H1 (cell line): ENCODE data around the gene ATG16L1. TPM values are rescaled to one million over a fixed set of nuclear protein-coding genes. Genes with fewer than 3 reads are reported as not detected.

Experiments used
- CEBPB ChIP-seq: IDR thresholded peaks from 2 replicates; pipeline ENCODE4 v1.6.1; 2012; ENCODE audit warnings: low read depth, low read length
- KDM4A ChIP-seq: IDR thresholded peaks from one replicate; pipeline ENCODE4 v1.7.1; 2012; ENCODE audit warnings: low read depth, mild to moderate bottlenecking, moderate library complexity, low read length, inconsistent platforms; ENCODE audit not compliant: severe bottlenecking
- KDM5A ChIP-seq: fragments of 200-600 bp; IDR thresholded peaks from 2 replicates; pipeline ENCODE4 v1.7.1; 2012; ENCODE audit warnings: mild to moderate bottlenecking, low read length, inconsistent platforms, mixed read lengths
- POLR2A ChIP-seq, 2 experiments: IDR thresholded peaks; 1 replicate in 1 of 2; 2 replicates in 1 of 2; pipeline ENCODE4 v1.6.1; 2011; ENCODE audit warnings: low read depth in 2 of 2, low read length in 2 of 2, mild to moderate bottlenecking in 2 of 2; ENCODE audit errors: control extremely low read depth in 1 of 2
- RFX5 ChIP-seq: IDR thresholded peaks from 2 replicates; pipeline ENCODE4 v1.6.1; 2011; ENCODE audit warnings: low read depth, low read length, improper control_type of control experiment, borderline replicate concordance
- SIRT6 ChIP-seq: IDR thresholded peaks from one replicate; pipeline ENCODE4 v1.7.1; 2012; ENCODE audit warnings: low read length, inconsistent platforms
- TAF1 ChIP-seq: IDR thresholded peaks from 2 replicates; pipeline ENCODE4 v1.6.1; 2011; ENCODE audit warnings: mild to moderate bottlenecking, low read depth, low read length
- polyA plus RNA-seq, 7 experiments: library from polyadenylated mRNA; depleted of rRNA in 3 of 7; stranded (reverse) in 5 of 7; unstranded in 2 of 7; fragments of >200 nt in 5 of 7; fragments of 200-250 nt in 2 of 7; gene quantifications; 1 replicate in 5 of 7; 2 replicates in 1 of 7; 4 replicates in 1 of 7; pipeline versions ENCODE4 v1.2.1 to v1.2.3, GENCODE V29; 2011 to 2013; ENCODE audit warnings: missing spikeins in 2 of 7, mixed read lengths in 2 of 7
- total RNA-seq: library from RNA; stranded (reverse); fragmentation: NEBNext Ultra II Directional; extraction: Animal tissue kit (Norgen Biotek cat#: 25700); gene quantifications from 2 replicates; pipeline ENCODE4 v1.2.1, GENCODE V29; 2021
- TF ChIP-seq, protein P1 (sequence below): fragments of 300-600 bp; sonication (generic); IDR thresholded peaks from 2 replicates; pipeline ENCODE4 v1.7.1; 2012; ENCODE audit warnings: low read length, moderate library complexity, mild to moderate bottlenecking, inconsistent platforms; ENCODE audit not compliant: insufficient replicate concordance
- TF ChIP-seq, protein P2 (sequence below): IDR thresholded peaks from 2 replicates; pipeline ENCODE4 v1.6.1; 2011; ENCODE audit warnings: low read length, improper control_type of control experiment

The ATG16L1 gene
- total and polyA plus RNA-seq, 2 of the 8 experiments (the other 6 are each of a cell fraction or from before 2014, with no cell fraction given): 18.3 to 31.0 TPM

DNA sequence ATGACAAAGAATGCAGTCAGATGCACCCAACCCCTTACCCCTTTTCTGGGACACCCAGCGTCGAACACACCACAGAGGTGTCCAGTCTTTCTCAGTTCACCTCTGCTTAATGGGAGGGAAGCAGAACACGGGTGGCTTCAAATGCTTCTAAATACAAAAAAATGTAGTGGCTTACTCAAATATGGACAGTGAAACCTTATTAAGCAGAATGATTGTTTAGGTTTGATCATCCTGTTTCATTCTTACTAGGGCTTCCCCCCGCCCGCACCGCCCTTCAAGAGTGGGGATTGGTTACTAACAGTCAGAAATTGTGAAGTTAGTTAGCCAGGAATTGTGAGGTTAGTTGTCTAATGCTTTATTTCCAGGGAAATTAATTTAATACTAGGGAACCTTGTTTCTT lies 21.6 kb downstream of the ATG16L1 start (continued):
- TF ChIP-seq KDM5A (no peak), CEBPB (no peak), POLR2A (IDR thresholded peaks at IDR 0.05; ENCODE audit: control extremely low read depth in 1 of 2, low read depth in 2 of 2, low read length in 2 of 2) (no peak), KDM4A (no peak), RFX5 (no peak), SIRT6 (no peak), TAF1 (no peak)
- TF ChIP-seq, protein P1, sequence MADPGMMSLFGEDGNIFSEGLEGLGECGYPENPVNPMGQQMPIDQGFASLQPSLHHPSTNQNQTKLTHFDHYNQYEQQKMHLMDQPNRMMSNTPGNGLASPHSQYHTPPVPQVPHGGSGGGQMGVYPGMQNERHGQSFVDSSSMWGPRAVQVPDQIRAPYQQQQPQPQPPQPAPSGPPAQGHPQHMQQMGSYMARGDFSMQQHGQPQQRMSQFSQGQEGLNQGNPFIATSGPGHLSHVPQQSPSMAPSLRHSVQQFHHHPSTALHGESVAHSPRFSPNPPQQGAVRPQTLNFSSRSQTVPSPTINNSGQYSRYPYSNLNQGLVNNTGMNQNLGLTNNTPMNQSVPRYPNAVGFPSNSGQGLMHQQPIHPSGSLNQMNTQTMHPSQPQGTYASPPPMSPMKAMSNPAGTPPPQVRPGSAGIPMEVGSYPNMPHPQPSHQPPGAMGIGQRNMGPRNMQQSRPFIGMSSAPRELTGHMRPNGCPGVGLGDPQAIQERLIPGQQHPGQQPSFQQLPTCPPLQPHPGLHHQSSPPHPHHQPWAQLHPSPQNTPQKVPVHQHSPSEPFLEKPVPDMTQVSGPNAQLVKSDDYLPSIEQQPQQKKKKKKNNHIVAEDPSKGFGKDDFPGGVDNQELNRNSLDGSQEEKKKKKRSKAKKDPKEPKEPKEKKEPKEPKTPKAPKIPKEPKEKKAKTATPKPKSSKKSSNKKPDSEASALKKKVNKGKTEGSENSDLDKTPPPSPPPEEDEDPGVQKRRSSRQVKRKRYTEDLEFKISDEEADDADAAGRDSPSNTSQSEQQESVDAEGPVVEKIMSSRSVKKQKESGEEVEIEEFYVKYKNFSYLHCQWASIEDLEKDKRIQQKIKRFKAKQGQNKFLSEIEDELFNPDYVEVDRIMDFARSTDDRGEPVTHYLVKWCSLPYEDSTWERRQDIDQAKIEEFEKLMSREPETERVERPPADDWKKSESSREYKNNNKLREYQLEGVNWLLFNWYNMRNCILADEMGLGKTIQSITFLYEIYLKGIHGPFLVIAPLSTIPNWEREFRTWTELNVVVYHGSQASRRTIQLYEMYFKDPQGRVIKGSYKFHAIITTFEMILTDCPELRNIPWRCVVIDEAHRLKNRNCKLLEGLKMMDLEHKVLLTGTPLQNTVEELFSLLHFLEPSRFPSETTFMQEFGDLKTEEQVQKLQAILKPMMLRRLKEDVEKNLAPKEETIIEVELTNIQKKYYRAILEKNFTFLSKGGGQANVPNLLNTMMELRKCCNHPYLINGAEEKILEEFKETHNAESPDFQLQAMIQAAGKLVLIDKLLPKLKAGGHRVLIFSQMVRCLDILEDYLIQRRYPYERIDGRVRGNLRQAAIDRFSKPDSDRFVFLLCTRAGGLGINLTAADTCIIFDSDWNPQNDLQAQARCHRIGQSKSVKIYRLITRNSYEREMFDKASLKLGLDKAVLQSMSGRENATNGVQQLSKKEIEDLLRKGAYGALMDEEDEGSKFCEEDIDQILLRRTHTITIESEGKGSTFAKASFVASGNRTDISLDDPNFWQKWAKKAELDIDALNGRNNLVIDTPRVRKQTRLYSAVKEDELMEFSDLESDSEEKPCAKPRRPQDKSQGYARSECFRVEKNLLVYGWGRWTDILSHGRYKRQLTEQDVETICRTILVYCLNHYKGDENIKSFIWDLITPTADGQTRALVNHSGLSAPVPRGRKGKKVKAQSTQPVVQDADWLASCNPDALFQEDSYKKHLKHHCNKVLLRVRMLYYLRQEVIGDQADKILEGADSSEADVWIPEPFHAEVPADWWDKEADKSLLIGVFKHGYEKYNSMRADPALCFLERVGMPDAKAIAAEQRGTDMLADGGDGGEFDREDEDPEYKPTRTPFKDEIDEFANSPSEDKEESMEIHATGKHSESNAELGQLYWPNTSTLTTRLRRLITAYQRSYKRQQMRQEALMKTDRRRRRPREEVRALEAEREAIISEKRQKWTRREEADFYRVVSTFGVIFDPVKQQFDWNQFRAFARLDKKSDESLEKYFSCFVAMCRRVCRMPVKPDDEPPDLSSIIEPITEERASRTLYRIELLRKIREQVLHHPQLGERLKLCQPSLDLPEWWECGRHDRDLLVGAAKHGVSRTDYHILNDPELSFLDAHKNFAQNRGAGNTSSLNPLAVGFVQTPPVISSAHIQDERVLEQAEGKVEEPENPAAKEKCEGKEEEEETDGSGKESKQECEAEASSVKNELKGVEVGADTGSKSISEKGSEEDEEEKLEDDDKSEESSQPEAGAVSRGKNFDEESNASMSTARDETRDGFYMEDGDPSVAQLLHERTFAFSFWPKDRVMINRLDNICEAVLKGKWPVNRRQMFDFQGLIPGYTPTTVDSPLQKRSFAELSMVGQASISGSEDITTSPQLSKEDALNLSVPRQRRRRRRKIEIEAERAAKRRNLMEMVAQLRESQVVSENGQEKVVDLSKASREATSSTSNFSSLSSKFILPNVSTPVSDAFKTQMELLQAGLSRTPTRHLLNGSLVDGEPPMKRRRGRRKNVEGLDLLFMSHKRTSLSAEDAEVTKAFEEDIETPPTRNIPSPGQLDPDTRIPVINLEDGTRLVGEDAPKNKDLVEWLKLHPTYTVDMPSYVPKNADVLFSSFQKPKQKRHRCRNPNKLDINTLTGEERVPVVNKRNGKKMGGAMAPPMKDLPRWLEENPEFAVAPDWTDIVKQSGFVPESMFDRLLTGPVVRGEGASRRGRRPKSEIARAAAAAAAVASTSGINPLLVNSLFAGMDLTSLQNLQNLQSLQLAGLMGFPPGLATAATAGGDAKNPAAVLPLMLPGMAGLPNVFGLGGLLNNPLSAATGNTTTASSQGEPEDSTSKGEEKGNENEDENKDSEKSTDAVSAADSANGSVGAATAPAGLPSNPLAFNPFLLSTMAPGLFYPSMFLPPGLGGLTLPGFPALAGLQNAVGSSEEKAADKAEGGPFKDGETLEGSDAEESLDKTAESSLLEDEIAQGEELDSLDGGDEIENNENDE: no peak
- TF ChIP-seq, protein P2, sequence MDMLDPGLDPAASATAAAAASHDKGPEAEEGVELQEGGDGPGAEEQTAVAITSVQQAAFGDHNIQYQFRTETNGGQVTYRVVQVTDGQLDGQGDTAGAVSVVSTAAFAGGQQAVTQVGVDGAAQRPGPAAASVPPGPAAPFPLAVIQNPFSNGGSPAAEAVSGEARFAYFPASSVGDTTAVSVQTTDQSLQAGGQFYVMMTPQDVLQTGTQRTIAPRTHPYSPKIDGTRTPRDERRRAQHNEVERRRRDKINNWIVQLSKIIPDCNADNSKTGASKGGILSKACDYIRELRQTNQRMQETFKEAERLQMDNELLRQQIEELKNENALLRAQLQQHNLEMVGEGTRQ: no peak
